Caco-2 (cell line): ENCODE data around the gene CEP112. TPM values are rescaled to one million over a fixed set of nuclear protein-coding genes. Genes with fewer than 3 reads are reported as not detected.

Experiments used
- BruUV-seq: library from RNA; stranded (reverse); fragments of 400-500 nt; replicated peaks from 2 replicates; lab custom pipeline; 2021; lab: Mats Ljungman, UMichigan
- CTCF ChIA-PET: fragments of 300-600 bp; sonication (Branson Sonifier 250); formaldehyde crosslinking; loops from one replicate; lab custom pipeline; 2022; ENCODE audit warnings: antibody characterized with exemption; lab: Charles Lee
- POLR2A ChIA-PET: fragments of 300-600 bp; sonication (Branson Sonifier 250); formaldehyde crosslinking; loops from one replicate; lab custom pipeline; 2022; ENCODE audit warnings: antibody characterized with exemption; lab: Charles Lee
- DNase-seq, 2 experiments: peaks; one replicate each; pipeline versions ENCODE4 v3.0.0 to v3.0.0-alpha.2; 2020 to 2022
- H3K27me3 ChIP-seq: replicated peaks from 2 replicates; pipeline ENCODE4 v1.6.0; 2011; ENCODE audit warnings: low read length; ENCODE audit not compliant: control insufficient read depth, insufficient read depth
- H3K36me3 ChIP-seq: 2 replicates; pipeline ENCODE4 v1.5.1; 2011; ENCODE audit warnings: low read length; ENCODE audit not compliant: control insufficient read depth, insufficient read depth
- H3K4me1 ChIP-seq: fragments of 250-450 bp; sonication (Bioruptor Pico); 2 replicates; pipeline ENCODE4 v1.5.1; 2020; ENCODE audit warnings: mild to moderate bottlenecking
- H3K4me3 ChIP-seq: 2 replicates; pipeline ENCODE4 v1.5.1; 2011; ENCODE audit warnings: low read depth, mild to moderate bottlenecking, control low read depth, low read length
- H3K9me3 ChIP-seq: fragments of 250-450 bp; sonication (Bioruptor Pico); 2 replicates; pipeline ENCODE4 v1.5.1; 2020; ENCODE audit warnings: mild to moderate bottlenecking, moderate library complexity
- H3K27ac Mint-ChIP-seq: one replicate; pipeline ENCODE4 v1.8.0; 2022; ENCODE audit warnings: mixed read lengths; ENCODE audit not compliant: unreplicated experiment
- H3K27me3 Mint-ChIP-seq: one replicate; pipeline ENCODE4 v1.8.0; 2022; ENCODE audit warnings: mixed read lengths; ENCODE audit not compliant: insufficient read depth, unreplicated experiment
- H3K36me3 Mint-ChIP-seq: one replicate; pipeline ENCODE4 v1.8.0; 2022; ENCODE audit warnings: mild to moderate bottlenecking, mixed read lengths; ENCODE audit not compliant: insufficient read depth, unreplicated experiment
- H3K4me1 Mint-ChIP-seq: one replicate; pipeline ENCODE4 v1.8.0; 2022; ENCODE audit warnings: low read depth, mixed read lengths; ENCODE audit not compliant: unreplicated experiment
- H3K4me3 Mint-ChIP-seq: one replicate; pipeline ENCODE4 v1.8.0; 2022; ENCODE audit warnings: mild to moderate bottlenecking, moderate library complexity, mixed read lengths; ENCODE audit not compliant: unreplicated experiment
- H3K9me3 Mint-ChIP-seq: one replicate; pipeline ENCODE4 v1.8.0; 2022; ENCODE audit warnings: mixed read lengths; ENCODE audit not compliant: unreplicated experiment
- CTCF ChIP-seq, 2 experiments: fragments of 200-600 bp in 1 of 2; IDR thresholded peaks; 1 replicate in 1 of 2; 2 replicates in 1 of 2; pipeline versions ENCODE4 v1.5.1 to v1.8.0; 2011 to 2022; ENCODE audit warnings: antibody characterized with exemption in 1 of 2, control low read depth in 1 of 2, inconsistent platforms in 1 of 2, low read depth in 1 of 2, low read length in 1 of 2, mild to moderate bottlenecking in 1 of 2, moderate library complexity in 1 of 2; ENCODE audit not compliant: insufficient read depth in 1 of 2, severe bottlenecking in 1 of 2, unreplicated experiment in 1 of 2
- intact Hi-C: fragments of 100-400 bp; cut with micrococcal nuclease; formaldehyde crosslinking; loops from one replicate; pipeline ENCODE4 v1.10.0; 2022; ENCODE audit not compliant: unreplicated experiment
- total RNA-seq: library from RNA; stranded (reverse); gene quantifications from 2 replicates; pipeline ENCODE4 v1.2.3, GENCODE V29; 2022

The CEP112 gene
- total RNA-seq, 1 experiment from 2014 or later, result 4.7 TPM

DNA sequence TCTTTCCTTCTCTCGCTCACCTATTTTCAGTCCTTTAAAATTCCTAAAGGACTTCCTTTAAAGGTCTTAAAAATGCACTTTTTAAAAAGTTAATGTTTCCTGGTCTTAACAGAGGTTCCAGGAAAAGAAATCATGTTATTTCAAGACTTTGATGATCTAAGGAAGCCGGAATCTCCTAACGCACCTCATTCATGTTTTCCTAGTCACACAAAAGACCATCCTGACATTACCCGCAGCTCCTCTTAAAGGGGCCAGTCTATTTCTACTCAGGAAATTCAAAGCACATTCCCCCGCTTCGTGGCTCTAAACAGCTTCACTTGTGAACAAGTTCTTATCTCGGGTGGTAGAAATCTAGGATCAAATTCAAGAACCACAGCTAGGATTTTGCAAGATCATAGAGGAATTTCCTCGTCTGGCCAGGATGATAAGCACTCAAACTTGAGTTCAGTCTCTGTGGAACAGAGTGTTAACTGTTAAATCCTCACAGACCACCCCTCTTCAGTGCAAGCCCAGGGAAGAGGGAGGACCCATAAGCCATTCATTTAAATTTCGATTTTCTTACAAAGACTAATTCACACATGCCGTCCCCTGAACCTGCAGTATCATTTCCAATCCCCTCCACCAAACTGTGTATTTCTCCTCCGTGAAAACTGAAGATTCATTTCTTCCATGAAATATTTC, 493.4 kb downstream of the CEP112 start:
- BruUV-seq, result no TSS peak
- peak; percentile 18 to 40 for DNase-seq
- Histone ChIP-seq H3K4me3 (no peak overlapping the region), H3K27me3 (no peaks in the 10 kb centered on the region), H3K9me3 (no peaks in the 10 kb centered on the region), H3K4me1 (peaks cover 13% of the 10 kb centered on the region; the same call in 1 of the 2 replicates), H3K36me3 (no peaks in the 10 kb centered on the region)
- Mint-ChIP-seq H3K9me3 (peaks cover 12% of the 10 kb centered on the region), H3K27me3 (no peaks in the 10 kb centered on the region), H3K27ac (peak overlapping the region; percentile 77), H3K4me3 (peak overlapping the region; percentile 66), H3K4me1 (peaks cover 19% of the 10 kb centered on the region), H3K36me3 (no peaks in the 10 kb centered on the region)
- POLR2A ChIA-PET, result no interaction called here
- CTCF ChIA-PET, result interaction anchor here (0.6 to 0.7 kb wide), 2 partner anchors 97 to 110 kb away, joined by 3 read pairs; no protein-coding TSS in a partner anchor
- intact Hi-C loops, result loop anchor here (1.0 to 10.0 kb wide), 2 partner anchors 83 to 134 kb away; partner anchors contain the start of gene AXIN2
- no peak for TF ChIP-seq CTCF (IDR thresholded peaks at IDR 0.05; ENCODE audit: insufficient read depth in 1 of 2, low read depth in 1 of 2, low read length in 1 of 2, severe bottlenecking in 1 of 2, unreplicated experiment in 1 of 2)

DNA sequence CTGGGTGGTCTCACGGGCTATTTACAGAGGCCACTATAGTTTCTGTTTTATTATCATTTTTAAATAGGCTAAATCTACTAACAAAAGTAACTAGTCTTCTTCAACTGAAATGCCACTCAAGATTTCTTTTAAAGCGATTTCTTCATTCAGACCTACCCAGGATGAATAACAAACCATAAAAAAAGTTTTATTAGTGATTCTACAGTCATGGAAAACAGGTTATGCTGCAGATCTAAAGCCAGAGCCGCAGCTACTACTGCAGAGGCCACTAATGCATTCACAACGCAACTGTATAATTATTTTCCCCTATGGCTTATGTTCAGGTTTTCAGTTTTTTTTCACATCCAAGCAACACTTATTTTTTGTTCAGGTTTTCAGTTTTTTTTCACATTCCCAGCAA, 494.3 kb downstream of the CEP112 start:
- DNase-seq, result no peak
- Mint-ChIP-seq H3K4me1 (peaks cover 19% of the 10 kb centered on the region), H3K36me3 (no peaks in the 10 kb centered on the region), H3K9me3 (peaks cover 12% of the 10 kb centered on the region), H3K27ac (peak overlapping the region; percentile 77), H3K27me3 (no peaks in the 10 kb centered on the region), H3K4me3 (peak overlapping the region; percentile 66)
- Histone ChIP-seq H3K9me3 (no peaks in the 10 kb centered on the region), H3K27me3 (no peaks in the 10 kb centered on the region), H3K4me1 (peaks cover 13% of the 10 kb centered on the region; the same call in 1 of the 2 replicates), H3K36me3 (no peaks in the 10 kb centered on the region), H3K4me3 (no peak overlapping the region)
- ChIA-PET POLR2A (no interaction called here), CTCF (no interaction called here)
- TF ChIP-seq CTCF (IDR thresholded peaks at IDR 0.05; ENCODE audit: insufficient read depth in 1 of 2, low read depth in 1 of 2, low read length in 1 of 2, severe bottlenecking in 1 of 2, unreplicated experiment in 1 of 2), result no peak
- no TSS peak for BruUV-seq
- intact Hi-C loops, result loop anchor here (1.0 to 10.0 kb wide), 2 partner anchors 82 to 133 kb away; partner anchors contain the start of gene AXIN2

GRCh38 chr17:65696739-65697394, 495.1 kb downstream of the CEP112 start:
- H3K36me3 Mint-ChIP-seq, result no peaks in the 10 kb centered on the region
- H3K4me3 Mint-ChIP-seq, result no peak overlapping the region
- ChIA-PET POLR2A (no interaction called here), CTCF (no interaction called here)
- no peak for TF ChIP-seq CTCF (IDR thresholded peaks at IDR 0.05; ENCODE audit: insufficient read depth in 1 of 2, low read depth in 1 of 2, low read length in 1 of 2, severe bottlenecking in 1 of 2, unreplicated experiment in 1 of 2)
- no peaks in the 10 kb centered on the region for H3K27me3 Mint-ChIP-seq
- H3K9me3 ChIP-seq, result no peaks in the 10 kb centered on the region
- no peak for DNase-seq
- no peaks in the 10 kb centered on the region for H3K27me3 ChIP-seq
- peaks cover 19% of the 10 kb centered on the region for H3K4me1 Mint-ChIP-seq
- no TSS peak for BruUV-seq
- intact Hi-C loops, result loop anchor here (10.0 kb wide), 1 partner anchor 132 kb away; the partner anchor contains the start of gene AXIN2
- peaks cover 12% of the 10 kb centered on the region for H3K9me3 Mint-ChIP-seq
- H3K4me3 ChIP-seq, result no peak overlapping the region
- H3K4me1 ChIP-seq, result peaks cover 13% of the 10 kb centered on the region; the same call in 1 of the 2 replicates
- no peak overlapping the region for H3K27ac Mint-ChIP-seq
- no peaks in the 10 kb centered on the region for H3K36me3 ChIP-seq
